GM12892 (cell line): Measurements from ENCODE around the gene TEX48.

Experiments used
- POLR2A ChIP-seq: IDR thresholded peaks from 2 replicates; pipeline ENCODE4 v1.6.1; 2011; ENCODE audit warnings: low read depth, low read length, control low read depth
- POLR2AphosphoS5 ChIP-seq: IDR thresholded peaks from 2 replicates; pipeline ENCODE4 v1.6.1; 2011; ENCODE audit warnings: low read depth, low read length, control low read depth
- TAF1 ChIP-seq: IDR thresholded peaks from 2 replicates; pipeline ENCODE4 v1.6.1; 2011; ENCODE audit warnings: low read depth, mild to moderate bottlenecking, control low read depth, low read length, borderline replicate concordance

DNA sequence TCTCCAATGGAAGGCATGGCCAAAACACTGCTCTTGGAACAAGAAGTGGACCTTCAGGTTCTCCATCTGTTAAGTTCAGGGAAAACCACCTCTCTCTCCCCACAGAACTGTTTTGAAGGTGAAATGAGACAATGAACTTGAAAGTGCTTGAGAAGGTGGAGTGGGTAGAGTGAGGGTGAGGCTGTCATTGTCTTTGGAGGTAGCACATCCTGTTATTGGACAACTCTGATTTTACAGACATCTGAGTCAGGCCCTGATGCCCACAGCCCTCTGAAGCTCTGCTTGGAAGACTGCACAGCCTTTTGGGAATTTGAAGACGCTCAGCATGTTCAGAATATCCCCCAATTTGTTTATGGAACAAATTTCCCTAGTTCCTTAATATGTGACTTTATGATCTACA is 27.6 kb upstream of the TEX48 start:
- TF ChIP-seq POLR2A (no peak), TAF1 (no peak), POLR2AphosphoS5 (no peak)
